ENCODE data around the gene YEATS2.
"Not testable (repeated sequence)": the region's sequence is repeated elsewhere in the genome, so short reads cannot be mapped to it uniquely, and the experiment has no call there.

YEATS2 gene

GRCh38 chr3:183779896-183780465 is 82.4 kb downstream of the YEATS2 start:
- DNase-seq = peak; percentile 13

- no peak for DNase-seq
These were observed 83.6 kb downstream of the YEATS2 start for GRCh38 chr3:183781246-183781645.

- no peak for DNase-seq
These were observed 85.1 kb downstream of the YEATS2 start for GRCh38 chr3:183782576-183783276.

DNA sequence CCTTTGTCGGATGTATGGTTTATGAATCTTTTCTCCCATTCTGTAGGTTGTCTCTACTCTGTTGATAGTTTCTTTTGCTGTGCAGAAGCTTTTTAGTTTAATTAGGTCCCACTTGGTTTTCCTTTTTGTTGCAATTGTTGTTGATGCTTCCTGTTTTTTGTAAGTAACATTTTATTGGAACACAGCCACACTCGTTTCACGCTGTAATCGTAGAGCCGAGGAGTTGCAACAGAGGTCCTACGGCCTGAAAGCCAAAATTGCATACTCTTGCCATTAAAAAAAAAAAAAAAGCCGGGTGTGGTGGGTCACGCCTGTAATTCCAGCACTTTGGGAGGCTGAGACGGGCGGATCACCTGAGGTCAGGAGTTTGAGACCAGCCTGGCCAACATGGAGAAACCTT is 86.9 kb downstream of the YEATS2 start:
- not testable (repeated sequence) for DNase-seq

DNA sequence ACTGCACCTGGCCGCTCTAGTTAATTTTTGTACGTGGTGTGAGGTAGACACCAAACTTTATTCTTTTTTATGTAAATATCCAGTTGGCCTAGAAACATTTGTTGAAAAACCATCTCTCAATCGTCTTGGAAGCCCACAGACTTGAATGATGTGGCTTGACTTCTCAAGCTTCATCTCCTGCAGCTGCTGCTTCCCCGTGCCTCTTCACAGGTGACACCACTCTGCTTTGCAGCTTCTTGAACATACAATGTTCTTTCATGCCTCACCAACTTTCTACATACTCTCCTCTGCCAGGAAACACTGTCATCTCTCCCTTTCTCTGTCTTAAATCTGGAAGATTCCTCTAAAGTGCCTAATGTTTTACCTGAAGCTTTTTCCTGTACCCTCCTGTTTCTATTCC is 92.2 kb downstream of the YEATS2 start:
- no peak for DNase-seq

DNA sequence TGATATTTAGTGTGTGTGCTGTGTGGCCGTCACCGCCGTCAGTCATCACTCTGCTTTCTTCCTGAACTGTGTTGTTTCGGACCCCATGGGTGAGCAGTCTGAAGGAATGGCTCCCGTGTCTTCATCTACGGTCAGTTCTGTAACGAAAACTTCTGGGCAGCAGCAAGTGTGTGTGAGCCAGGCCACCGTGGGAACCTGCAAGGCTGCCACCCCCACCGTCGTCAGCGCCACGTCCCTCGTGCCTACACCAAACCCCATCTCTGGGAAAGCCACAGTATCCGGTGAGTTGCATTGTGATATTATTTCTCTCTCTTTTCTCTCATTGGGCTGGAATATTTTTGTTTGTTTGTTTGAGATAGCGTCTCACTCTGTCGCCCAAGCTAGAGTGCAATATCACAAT is 93.1 kb downstream of the YEATS2 start:
- no peak for DNase-seq

DNA sequence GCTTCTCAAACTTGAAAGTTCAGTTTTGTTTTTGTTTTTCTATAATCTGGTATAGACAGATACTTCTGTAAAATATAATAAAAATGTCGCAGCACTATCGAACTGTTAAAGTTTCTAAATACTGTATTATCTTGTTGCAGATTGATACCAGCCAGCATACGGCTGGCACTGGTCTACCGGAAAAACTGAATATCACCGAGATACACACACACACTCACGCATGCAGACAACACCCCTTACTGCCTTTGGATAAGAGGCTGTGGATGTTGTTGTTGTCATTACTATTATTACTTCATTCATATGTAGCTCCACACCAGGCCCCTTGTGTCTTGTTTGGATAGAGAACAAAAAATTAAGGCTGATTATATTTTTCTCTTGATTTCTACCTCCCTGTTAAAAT is 95.4 kb downstream of the YEATS2 start:
- no peak for DNase-seq

DNA sequence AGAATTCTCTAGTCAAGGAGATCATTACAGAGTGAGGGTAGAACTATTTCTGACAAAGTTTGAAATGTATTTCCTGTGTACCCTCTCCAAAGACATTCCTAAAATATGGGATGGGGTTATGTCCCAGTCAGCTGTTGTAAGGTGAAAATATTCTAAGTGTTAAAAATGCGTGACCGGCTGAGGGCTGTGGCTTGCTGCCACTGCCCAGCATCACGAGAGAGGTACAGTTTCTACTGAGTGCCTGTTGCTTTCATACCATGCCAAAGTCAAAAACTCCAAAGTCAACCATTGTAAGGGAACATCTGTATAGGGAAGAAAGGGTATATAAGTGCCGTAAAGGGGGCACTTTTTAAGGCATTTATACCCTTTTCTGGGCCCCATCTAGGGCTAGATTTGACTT is 96.9 kb downstream of the YEATS2 start:
- no peak for DNase-seq

DNA sequence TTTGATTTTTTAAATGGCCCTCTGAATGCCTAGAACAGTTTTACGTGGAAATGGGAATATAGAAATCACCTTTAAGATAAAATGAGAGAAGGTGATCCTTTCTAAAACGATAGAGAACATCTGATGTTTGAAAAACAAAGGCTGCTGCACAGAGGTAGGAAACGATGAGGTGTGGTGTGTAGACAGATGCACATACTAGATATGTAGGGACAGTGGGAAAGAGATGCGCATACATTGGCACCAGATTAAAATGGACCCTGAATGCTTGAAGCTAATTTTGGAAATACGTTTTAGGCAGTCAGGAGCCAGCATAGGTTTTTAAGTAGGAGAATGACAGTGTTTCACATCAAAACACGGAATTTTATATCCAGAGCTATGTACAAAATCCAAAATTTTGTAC is 98.8 kb downstream of the YEATS2 start:
- DNase-seq = no peak

DNA sequence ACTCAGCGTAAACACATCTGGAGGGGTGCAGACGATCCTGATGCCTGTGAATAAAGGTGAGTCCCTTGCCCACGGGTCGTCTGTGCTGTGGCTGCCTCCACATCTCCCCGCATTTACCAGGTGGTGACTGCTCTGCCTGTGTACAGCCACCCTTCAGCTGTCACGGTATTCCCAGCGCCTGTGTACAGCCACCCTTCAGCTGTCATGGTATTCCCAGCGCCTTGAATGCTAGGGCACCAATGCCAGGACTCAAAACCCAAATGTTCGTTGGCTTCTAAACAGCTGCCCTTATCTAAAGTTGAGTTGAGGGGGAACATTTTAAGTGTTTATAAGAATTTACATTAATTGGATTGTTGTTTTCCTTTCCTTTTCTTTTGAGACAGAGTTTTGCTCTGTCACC is 100.4 kb downstream of the YEATS2 start:
- no peak for DNase-seq

DNA sequence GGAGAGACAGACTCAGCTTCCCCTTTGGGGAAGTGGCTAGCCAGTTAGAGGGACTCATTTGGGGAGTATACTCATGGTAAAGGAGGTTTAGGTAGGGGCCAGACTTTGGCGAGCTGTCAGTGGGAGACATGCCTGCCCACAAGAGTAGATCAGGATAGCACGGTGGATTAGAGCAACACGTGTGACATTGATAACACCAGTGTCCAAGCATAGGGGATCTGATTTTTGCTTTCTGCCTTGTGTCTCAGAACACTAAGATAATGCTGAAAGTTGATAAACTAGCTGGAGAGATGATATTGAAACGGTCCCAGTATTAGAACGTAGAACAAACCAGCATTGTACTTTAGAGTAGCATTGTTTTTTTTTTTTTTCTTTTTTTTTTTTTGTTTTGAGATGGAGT is 101.9 kb downstream of the YEATS2 start:
- DNase-seq = peak; percentile 6

- no peak for DNase-seq
These were observed 102.8 kb downstream of the YEATS2 start for GRCh38 chr3:183800243-183800863.

DNA sequence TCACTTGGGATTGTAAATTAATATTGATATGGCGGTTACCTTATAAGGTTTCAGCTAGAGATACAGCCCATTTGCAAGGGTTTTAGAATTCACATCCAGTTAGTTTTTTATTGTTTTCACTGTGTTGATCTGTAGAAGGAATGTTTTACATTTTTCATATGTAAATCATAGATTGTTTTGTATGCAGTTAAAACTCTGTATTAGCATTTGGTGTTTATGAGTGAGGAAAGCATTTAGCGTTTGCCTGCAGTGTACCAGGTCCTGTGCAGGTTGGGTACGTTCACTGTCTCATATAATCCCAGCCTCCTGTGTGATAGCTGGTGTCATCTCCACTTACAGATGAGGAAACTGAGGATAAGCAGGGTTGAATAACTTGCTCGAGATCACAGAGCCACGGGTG is 104.0 kb downstream of the YEATS2 start:
- DNase-seq = no peak

DNA sequence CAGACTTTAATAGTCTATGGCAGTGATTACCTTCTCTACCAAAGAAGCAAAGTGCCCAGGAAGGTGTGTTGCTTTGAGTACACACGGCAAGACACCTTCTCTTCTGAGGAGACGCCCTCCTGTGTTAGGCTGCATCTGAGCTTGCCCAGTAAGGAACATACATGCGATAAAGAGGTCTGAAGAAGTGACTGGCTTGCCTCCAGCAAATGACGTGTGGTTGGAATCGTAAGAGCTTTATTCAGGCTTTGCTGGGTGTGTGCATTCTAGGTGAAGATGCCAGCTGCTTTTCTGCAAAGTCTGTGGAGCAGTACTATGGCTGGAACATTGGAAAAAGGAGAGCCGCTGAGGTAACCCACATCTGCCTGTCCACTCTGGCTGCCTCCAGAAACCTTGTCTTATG is 105.4 kb downstream of the YEATS2 start:
- DNase-seq = no peak

- DNase-seq = no peak
These were observed 109.7 kb downstream of the YEATS2 start for GRCh38 chr3:183807209-183807728.

- no peak for DNase-seq
These were observed 110.3 kb downstream of the YEATS2 start for GRCh38 chr3:183807881-183808280.

DNA sequence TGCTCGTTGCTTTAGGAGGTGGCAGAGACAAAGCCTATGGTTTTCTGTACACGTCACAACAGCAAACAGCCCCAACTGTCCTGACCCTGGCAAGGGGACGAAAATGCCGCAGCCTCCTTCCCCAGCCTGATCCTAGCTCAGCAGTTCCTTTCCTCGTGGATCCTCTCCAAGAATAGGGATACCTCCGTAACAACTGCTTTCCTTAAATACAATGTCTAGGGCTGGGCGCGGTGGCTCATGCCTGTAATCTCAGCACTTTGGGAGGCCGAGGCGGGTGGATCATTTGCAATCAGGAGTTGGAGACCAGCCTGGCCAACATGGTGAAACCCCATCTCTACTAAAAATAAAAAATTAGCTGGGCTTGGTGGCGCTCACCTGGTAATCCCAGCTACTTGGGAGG is 110.8 kb downstream of the YEATS2 start:
- DNase-seq = no peak

- no peak for DNase-seq
These were observed 111.7 kb downstream of the YEATS2 start for GRCh38 chr3:183809270-183809669.

GRCh38 chr3:183810643-183811594 is 113.3 kb downstream of the YEATS2 start:
- no peak for DNase-seq

GRCh38 chr3:183811638-183812037 is 114.0 kb downstream of the YEATS2 start:
- DNase-seq = no peak

GRCh38 chr3:183812761-183813445 is 115.3 kb downstream of the YEATS2 start:
- no peak for DNase-seq

- DNase-seq = no peak
These were observed 116.6 kb downstream of the YEATS2 start for GRCh38 chr3:183814240-183814639.

GRCh38 chr3:183815563-183815940 is 118.0 kb downstream of the YEATS2 start:
- no peak for DNase-seq
